ENCODE data around the gene PRKG1. TPM values are rescaled to one million over a fixed set of nuclear protein-coding genes. Genes with fewer than 3 reads are reported as not detected.

Gene PRKG1
- total RNA-seq, 1 experiment from 2014 or later, result 16.5 TPM

GRCh38 chr10:51397695-51398094 lies 323.4 kb downstream of the PRKG1 start (continued):
- TF ChIP-seq USF1 (CRISPR knock-in tag; IDR thresholded peaks at IDR 0.05) (no peak), ZNF317 (CRISPR knock-in tag; IDR thresholded peaks at IDR 0.05; ENCODE audit: borderline replicate concordance, low read depth) (no peak), ZMAT4 (CRISPR knock-in tag; IDR thresholded peaks at IDR 0.05) (no peak), MYBL2 (CRISPR knock-in tag; IDR thresholded peaks at IDR 0.05) (no peak), GRHL2 (CRISPR knock-in tag; IDR thresholded peaks at IDR 0.05; ENCODE audit: insufficient replicate concordance, severe bottlenecking) (no peak), SMAD3 (CRISPR knock-in tag; IDR thresholded peaks at IDR 0.05; ENCODE audit: borderline replicate concordance) (no peak), CTCF (IDR thresholded peaks at IDR 0.05) (no peak), ATF2 (CRISPR knock-in tag; IDR thresholded peaks at IDR 0.05; ENCODE audit: borderline replicate concordance, low read depth) (no peak), ZBTB43 (CRISPR knock-in tag; IDR thresholded peaks at IDR 0.05) (no peak), CBFB (CRISPR knock-in tag; IDR thresholded peaks at IDR 0.05; ENCODE audit: low read depth) (no peak), ZNF512 (CRISPR knock-in tag; IDR thresholded peaks at IDR 0.05; ENCODE audit: borderline replicate concordance) (no peak)

GRCh38 chr10:51399840-51400239 lies 325.6 kb downstream of the PRKG1 start:
- no peak for TF ChIP-seq ATF6 (CRISPR knock-in tag; IDR thresholded peaks at IDR 0.05)
- DNase-seq (ENCODE audit: low spot score) (no peak), ATAC-seq (no peak)
- ChIA-PET CTCF (interaction anchor here (1.2 kb wide), 1 partner anchor 10 kb away, joined by 5 read pairs; no protein-coding TSS in a partner anchor), POLR2A (no interaction called here)
- Mint-ChIP-seq H3K27ac (no peak overlapping the region), H3K4me3 (no peak overlapping the region), H3K9me3 (no peaks in the 10 kb centered on the region), H3K4me1 (peaks cover 19% of the 10 kb centered on the region), H3K27me3 (ENCODE audit: low read depth) (no peaks in the 10 kb centered on the region; the same call in 1 of the 2 replicates), H3K36me3 (no peaks in the 10 kb centered on the region)

Data from WTC11 (cell line).